Kidney (tissue), 14 donors: ENCODE data around the gene GASK1B. TPM values are rescaled to one million over a fixed set of nuclear protein-coding genes. Genes with fewer than 3 reads are reported as not detected.
A peak's percentile ranks its signal among the peaks of the same experiment; 100 is the strongest.

Experiments
- DNase-seq, 5 donors: peaks; one replicate each; pipeline ENCODE4 v3.0.0-alpha.2; 2013 to 2020
- FAIRE-seq: peaks from 2 replicates; lab custom pipeline; 2012; peaks lifted over from hg19 to GRCh38; lab: Jason Lieb, UNC
- H3K27ac ChIP-seq, 2 donors: one replicate each; pipeline ENCODE4 v1.7.0; 2013; ENCODE audit warnings: low read depth in 2 of 2, low read length in 2 of 2, inconsistent platforms in 1 of 2
- H3K27me3 ChIP-seq: one replicate; pipeline ENCODE4 v1.7.1; 2013; ENCODE audit warnings: low read length, inconsistent platforms; ENCODE audit not compliant: control insufficient read depth, insufficient read depth
- H3K36me3 ChIP-seq, 3 donors: one replicate each; pipeline versions ENCODE4 v1.7.0 to v1.7.1; 2013; ENCODE audit warnings: low read length in 3 of 3, control low read depth in 1 of 3, inconsistent platforms in 1 of 3; ENCODE audit not compliant: insufficient read depth in 3 of 3, control insufficient read depth in 2 of 3
- H3K4me1 ChIP-seq, 3 donors: one replicate each; pipeline versions ENCODE4 v1.7.0 to v1.7.1; 2013; ENCODE audit warnings: low read length in 3 of 3, inconsistent platforms in 1 of 3, low read depth in 1 of 3; ENCODE audit not compliant: control insufficient read depth in 2 of 3, insufficient read depth in 2 of 3
- H3K4me3 ChIP-seq, 3 donors: one replicate each; pipeline versions ENCODE4 v1.7.0 to v1.8.1; 2013; ENCODE audit warnings: low read length in 3 of 3, control low read depth in 1 of 3, inconsistent platforms in 1 of 3
- H3K9ac ChIP-seq, 3 donors: one replicate each; pipeline versions ENCODE4 v1.7.0 to v1.7.1; 2013; ENCODE audit warnings: low read length in 3 of 3, control low read depth in 1 of 3, inconsistent platforms in 1 of 3
- H3K9me3 ChIP-seq, 3 donors: one replicate each; pipeline versions ENCODE4 v1.7.0 to v1.7.1; 2013; ENCODE audit warnings: low read length in 3 of 3, control low read depth in 1 of 3, inconsistent platforms in 1 of 3; ENCODE audit not compliant: control insufficient read depth in 2 of 3, insufficient read depth in 1 of 3
- intact Hi-C: fragments of 100-400 bp; cut with DNase I; formaldehyde crosslinking; loops from one replicate; pipeline ENCODE4 v1.11.1; 2022
- polyA plus RNA-seq: library from polyadenylated mRNA; stranded (reverse); fragments of 350-450 nt; fragmentation: Illumina TruSeq; extraction: RNeasy Lipid Tissue Mini Kit (QIAGEN cat#74804); gene quantifications from one replicate; pipeline ENCODE4 v1.2.3, GENCODE V29; 2014; ENCODE audit warnings: low read depth, low replicate concordance; ENCODE audit not compliant: insufficient read depth
- total RNA-seq: library from RNA; stranded (reverse); fragmentation: NEBNext Ultra II Directional; extraction: Animal tissue kit (Norgen Biotek cat#: 25700); gene quantifications from one replicate; pipeline ENCODE4 v1.2.1, GENCODE V29; 2021
- TF ChIP-seq, protein P1 (sequence below): IDR thresholded peaks from 3 replicates; pipeline ENCODE4 v1.5.1; 2012; ENCODE audit warnings: mild to moderate bottlenecking, moderate library complexity, borderline replicate concordance; ENCODE audit not compliant: insufficient read depth; ENCODE audit errors: extremely low read depth
- donor health status: control.
- donor health status: control.
- donor health status: control.
- donor health status: control.
- donor health status: control.
- donor health status: DM: yes; HTN: yes; CAD: no.
- donor health status: Normal renal cell carcinoma (clear cell type).

The GASK1B gene
- total and polyA plus RNA-seq, 2 donors from 2014 or later: 6.5 to 38.6 TPM

DNA sequence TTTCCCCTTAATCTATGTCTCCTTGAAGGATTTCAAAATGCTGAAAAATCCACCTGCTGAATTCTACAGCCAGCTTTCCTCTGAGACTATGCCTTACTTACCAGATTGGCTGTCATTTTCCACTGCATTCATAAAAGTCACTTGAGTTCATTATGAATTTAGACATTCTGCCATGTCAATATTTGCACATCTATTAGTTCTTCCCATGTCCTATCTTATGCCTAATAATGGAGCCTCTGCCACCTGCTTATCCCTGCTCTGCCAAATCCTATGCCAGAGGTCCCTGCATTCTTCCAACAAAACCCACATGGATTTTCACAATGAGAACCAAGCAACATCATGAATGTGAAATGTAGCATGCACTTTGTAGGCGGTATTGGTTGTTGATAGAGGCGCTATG is 42.6 kb downstream of the GASK1B start:
- TF ChIP-seq, protein P1, sequence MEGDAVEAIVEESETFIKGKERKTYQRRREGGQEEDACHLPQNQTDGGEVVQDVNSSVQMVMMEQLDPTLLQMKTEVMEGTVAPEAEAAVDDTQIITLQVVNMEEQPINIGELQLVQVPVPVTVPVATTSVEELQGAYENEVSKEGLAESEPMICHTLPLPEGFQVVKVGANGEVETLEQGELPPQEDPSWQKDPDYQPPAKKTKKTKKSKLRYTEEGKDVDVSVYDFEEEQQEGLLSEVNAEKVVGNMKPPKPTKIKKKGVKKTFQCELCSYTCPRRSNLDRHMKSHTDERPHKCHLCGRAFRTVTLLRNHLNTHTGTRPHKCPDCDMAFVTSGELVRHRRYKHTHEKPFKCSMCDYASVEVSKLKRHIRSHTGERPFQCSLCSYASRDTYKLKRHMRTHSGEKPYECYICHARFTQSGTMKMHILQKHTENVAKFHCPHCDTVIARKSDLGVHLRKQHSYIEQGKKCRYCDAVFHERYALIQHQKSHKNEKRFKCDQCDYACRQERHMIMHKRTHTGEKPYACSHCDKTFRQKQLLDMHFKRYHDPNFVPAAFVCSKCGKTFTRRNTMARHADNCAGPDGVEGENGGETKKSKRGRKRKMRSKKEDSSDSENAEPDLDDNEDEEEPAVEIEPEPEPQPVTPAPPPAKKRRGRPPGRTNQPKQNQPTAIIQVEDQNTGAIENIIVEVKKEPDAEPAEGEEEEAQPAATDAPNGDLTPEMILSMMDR: no peak
- no peaks in the 10 kb centered on the region for H3K9me3 ChIP-seq
- H3K9ac ChIP-seq: no peak overlapping the region
- intact Hi-C loops: no loop called here
- H3K36me3 ChIP-seq: no peaks in the 10 kb centered on the region
- H3K4me3 ChIP-seq: no peak overlapping the region
- H3K27ac ChIP-seq: no peak overlapping the region
- H3K4me1 ChIP-seq: peaks cover 0 to 5% (median 0%) of the 10 kb centered on the region in 3 donors
- no peak for FAIRE-seq
- DNase-seq: no peak
- H3K27me3 ChIP-seq: no peaks in the 10 kb centered on the region

DNA sequence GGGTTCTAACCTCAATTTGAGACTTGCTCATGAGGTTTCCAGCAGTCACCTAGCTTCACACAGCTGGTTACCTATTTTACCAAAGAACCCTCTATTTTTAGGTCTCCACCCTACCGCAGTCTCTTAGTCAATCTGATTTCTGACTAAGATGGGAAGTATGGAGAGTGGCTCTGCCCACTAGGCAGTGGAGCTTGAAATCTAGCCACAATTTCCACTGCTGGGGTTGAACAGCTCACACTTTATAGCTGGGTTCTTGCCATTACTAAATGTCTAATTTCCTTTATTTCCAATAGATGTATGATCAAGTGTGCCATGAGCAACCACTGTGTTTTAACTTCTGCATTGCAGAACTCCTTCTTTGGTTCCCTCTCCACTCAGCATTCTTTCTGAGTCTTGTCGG is 43.1 kb downstream of the GASK1B start:
- Histone ChIP-seq H3K36me3 (no peaks in the 10 kb centered on the region), H3K27me3 (no peaks in the 10 kb centered on the region), H3K4me1 (peaks cover 0 to 5% (median 0%) of the 10 kb centered on the region in 3 donors), H3K27ac (no peak overlapping the region), H3K4me3 (no peak overlapping the region), H3K9me3 (no peaks in the 10 kb centered on the region), H3K9ac (no peak overlapping the region)
- intact Hi-C loops: no loop called here
- DNase-seq (no peak), FAIRE-seq (no peak)
- TF ChIP-seq, protein P1: no peak

DNA sequence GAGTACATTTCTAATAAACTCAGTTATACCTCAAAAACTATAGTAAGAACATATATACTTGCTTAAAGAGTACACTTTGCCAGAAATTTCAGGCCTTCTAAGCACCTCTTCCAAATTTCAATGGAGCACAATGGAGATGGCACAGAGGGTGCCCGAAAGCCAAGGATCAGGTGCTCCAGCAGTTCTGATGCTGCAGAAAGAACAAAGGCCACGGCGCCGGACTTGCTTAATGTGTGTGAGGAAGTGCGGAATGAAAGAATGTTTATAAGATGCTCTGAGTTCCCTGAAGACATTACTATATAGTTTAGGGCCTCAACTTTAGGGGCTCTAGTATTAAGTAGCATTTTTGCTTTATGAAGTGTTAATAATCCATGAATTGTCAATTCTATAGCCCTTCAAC is 44.3 kb downstream of the GASK1B start:
- H3K9ac ChIP-seq: no peak overlapping the region
- peaks cover 0 to 5% (median 0%) of the 10 kb centered on the region in 3 donors for H3K4me1 ChIP-seq
- FAIRE-seq (no peak), DNase-seq (peak in 1 of 5 donors; percentile 37)
- no peaks in the 10 kb centered on the region for H3K9me3 ChIP-seq
- no peaks in the 10 kb centered on the region for H3K27me3 ChIP-seq
- no peak overlapping the region for H3K27ac ChIP-seq
- no peak overlapping the region for H3K4me3 ChIP-seq
- intact Hi-C loops: no loop called here
- TF ChIP-seq, protein P1: no peak
- H3K36me3 ChIP-seq: no peaks in the 10 kb centered on the region

DNA sequence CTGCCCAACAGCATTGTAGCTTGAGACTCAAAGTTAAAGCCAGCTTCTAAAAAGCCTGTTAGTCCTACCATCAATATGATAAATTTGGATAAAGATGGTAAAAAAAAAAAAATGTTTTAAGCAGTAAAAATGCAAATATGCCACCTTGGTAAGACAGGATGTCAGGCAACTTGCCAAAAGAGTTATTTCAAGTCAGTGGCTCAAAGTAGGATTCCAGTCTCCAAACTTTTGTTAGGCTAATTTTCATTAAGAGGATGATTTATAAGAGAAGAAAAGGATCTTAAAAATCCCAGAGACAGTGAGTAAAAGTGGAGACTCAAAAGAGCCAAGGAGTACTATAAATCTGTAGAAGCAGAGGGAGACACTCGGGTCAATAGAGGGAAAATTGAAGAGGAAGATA is 47.5 kb downstream of the GASK1B start:
- TF ChIP-seq, protein P1: no peak
- Histone ChIP-seq H3K4me3 (no peak overlapping the region), H3K36me3 (no peaks in the 10 kb centered on the region), H3K9me3 (no peaks in the 10 kb centered on the region), H3K9ac (no peak overlapping the region), H3K27me3 (no peaks in the 10 kb centered on the region), H3K27ac (no peak overlapping the region), H3K4me1 (peaks cover 0 to 3% (median 0%) of the 10 kb centered on the region in 3 donors)
- DNase-seq: no peak
- no peak for FAIRE-seq
- intact Hi-C loops: no loop called here
